Stimulated activated CD4-positive, alpha-beta T cell treated with anti-CD3 and anti-CD28 coated beads, TNF-alpha, amount 100 ng/mL, for 1 hour (primary cell): ENCODE data around the gene SLC4A11.

Experiments
- DNase-seq, 3 donors: peaks; one replicate each; pipeline ENCODE4 v3.0.0-alpha.2; 2020; ENCODE audit warnings: low read depth in 3 of 3, low spot score in 1 of 3

The SLC4A11 gene

GRCh38 chr20:3177746-3178485 is 61.1 kb downstream of the SLC4A11 start:
- no peak for DNase-seq
